ENCODE results near the gene ADPRM.

The ADPRM gene

DNA sequence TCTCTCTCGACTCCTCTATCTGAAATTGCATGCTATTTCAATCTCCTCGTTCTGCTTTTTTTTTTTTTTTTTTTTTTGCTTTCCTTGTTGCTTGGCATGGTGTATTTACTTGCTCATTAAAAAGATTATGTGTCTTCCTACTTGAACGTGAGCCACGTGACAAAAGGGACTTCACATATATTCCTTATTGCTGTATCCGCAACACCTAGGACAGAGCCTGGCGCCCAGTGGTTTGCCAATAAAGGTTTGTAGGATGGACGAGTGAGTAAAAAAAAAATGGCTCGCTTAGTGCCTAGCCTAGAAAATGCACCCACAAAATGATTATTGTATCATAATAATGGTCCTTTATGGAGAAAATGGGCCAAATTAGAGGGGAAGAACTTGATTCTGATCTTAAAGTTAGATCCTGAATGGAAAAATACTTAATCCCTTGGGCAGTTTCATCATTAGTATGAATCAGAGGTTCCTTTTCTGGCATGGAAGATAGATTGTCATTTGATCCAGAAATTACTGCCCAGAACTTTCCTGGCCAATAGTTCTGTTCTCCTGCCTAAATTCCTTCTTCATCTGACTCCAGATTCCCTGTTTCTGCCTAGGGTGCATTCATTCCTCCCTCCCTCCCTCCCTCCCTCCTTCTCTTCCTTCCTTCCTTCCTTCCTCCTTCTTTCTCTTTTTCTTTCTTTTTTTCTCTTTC lies 46.1 kb downstream of the ADPRM start:
- TF ChIP-seq, protein P1, sequence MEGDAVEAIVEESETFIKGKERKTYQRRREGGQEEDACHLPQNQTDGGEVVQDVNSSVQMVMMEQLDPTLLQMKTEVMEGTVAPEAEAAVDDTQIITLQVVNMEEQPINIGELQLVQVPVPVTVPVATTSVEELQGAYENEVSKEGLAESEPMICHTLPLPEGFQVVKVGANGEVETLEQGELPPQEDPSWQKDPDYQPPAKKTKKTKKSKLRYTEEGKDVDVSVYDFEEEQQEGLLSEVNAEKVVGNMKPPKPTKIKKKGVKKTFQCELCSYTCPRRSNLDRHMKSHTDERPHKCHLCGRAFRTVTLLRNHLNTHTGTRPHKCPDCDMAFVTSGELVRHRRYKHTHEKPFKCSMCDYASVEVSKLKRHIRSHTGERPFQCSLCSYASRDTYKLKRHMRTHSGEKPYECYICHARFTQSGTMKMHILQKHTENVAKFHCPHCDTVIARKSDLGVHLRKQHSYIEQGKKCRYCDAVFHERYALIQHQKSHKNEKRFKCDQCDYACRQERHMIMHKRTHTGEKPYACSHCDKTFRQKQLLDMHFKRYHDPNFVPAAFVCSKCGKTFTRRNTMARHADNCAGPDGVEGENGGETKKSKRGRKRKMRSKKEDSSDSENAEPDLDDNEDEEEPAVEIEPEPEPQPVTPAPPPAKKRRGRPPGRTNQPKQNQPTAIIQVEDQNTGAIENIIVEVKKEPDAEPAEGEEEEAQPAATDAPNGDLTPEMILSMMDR (IDR thresholded peaks at IDR 0.05; ENCODE audit: extremely low read depth, insufficient read depth, missing control alignments): no peak
- in situ Hi-C loops (cut with MboI; ENCODE audit: low pct_unique_long_range_greater_than_20kb, low sequenced_read_pairs, unreplicated experiment): no loop called here

DNA sequence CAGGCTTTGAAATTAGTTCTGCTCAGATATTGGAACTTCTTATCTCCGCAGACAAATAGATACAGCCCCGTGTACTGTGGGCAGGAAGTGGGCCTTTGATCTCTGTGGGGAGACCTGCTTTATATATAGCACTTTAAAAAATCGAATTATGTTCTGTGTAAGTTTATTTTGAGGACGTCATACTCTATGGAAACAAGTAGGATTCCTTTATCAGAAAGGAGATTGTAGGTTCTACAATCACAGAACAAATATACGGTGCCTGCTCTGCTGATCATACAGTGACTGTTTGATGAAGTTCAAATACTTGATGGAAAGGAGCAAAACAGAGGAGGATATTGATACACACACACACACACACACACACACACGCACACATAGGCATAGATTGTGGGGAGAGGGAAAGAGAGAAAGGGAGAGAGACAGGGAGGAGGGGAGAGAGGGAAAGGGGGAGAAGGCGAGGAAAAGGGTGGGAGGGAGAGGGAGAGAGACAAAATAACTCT lies 47.2 kb downstream of the ADPRM start:
- in situ Hi-C loops (cut with MboI; ENCODE audit: low pct_unique_long_range_greater_than_20kb, low sequenced_read_pairs, unreplicated experiment): no loop called here
- TF ChIP-seq, protein P1 (IDR thresholded peaks at IDR 0.05; ENCODE audit: extremely low read depth, insufficient read depth, missing control alignments): no peak
- DNase-seq (ENCODE audit: low spot score): no peak

More for the DNA sequence above, 46.1 kb downstream of the ADPRM start:
- DNase-seq (ENCODE audit: low spot score): no peak

DNA sequence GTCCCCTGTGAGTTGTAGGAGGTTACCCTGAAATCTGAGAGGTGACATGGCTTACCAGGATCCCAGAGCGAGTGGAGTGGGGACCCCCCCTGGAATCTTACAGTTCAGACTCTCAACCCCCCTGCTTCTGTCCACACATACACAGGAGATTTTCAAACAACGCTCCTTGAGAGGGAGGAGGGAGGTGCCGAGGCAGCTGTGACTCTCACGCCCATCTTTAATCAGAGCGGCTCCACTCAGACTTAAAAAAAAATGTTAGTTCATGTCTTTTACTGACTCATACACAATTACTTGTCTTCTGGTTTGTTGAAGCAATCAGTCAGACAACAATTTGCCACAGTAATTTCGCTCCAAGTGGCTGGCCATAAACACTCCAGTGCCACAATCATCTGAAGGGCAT lies 47.8 kb downstream of the ADPRM start:
- in situ Hi-C loops (cut with MboI; ENCODE audit: low pct_unique_long_range_greater_than_20kb, low sequenced_read_pairs, unreplicated experiment): no loop called here
- TF ChIP-seq, protein P1 (IDR thresholded peaks at IDR 0.05; ENCODE audit: extremely low read depth, insufficient read depth, missing control alignments): no peak
- DNase-seq (ENCODE audit: low spot score): no peak

DNA sequence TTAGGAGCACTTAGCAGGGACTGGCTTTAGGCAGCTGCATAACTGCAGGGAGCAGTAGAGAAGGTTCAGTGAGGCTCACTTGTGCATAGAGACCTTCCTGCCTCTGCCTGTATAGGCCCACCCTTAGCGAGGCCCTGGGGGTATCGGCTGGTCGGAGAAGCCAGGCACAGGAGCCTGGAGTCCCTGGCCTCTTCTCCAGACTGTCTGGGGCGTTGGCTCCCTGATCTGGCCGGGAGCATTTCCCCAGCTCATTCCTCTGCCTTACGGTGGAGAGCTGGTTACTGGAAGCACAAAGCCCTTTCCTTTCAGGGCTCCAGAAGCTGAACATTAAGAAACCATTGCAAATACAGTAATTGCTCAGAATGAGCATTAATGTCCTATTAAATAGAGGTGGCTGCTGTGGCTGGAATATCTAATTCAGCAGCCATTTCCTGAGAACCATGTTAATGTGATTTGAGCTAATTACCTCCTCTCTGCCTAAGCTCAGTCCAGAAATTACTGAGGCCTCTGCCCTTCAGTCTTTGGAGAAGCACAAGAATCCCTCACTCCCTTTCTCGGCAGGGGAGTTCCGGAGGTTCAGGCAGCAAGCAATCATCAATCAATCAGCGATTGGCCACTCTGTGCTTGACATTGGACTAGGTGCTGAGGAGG lies 51.3 kb downstream of the ADPRM start:
- DNase-seq (ENCODE audit: low spot score): no peak
- TF ChIP-seq, protein P1 (IDR thresholded peaks at IDR 0.05; ENCODE audit: extremely low read depth, insufficient read depth, missing control alignments): no peak
- in situ Hi-C loops (cut with MboI; ENCODE audit: low pct_unique_long_range_greater_than_20kb, low sequenced_read_pairs, unreplicated experiment): no loop called here

DNA sequence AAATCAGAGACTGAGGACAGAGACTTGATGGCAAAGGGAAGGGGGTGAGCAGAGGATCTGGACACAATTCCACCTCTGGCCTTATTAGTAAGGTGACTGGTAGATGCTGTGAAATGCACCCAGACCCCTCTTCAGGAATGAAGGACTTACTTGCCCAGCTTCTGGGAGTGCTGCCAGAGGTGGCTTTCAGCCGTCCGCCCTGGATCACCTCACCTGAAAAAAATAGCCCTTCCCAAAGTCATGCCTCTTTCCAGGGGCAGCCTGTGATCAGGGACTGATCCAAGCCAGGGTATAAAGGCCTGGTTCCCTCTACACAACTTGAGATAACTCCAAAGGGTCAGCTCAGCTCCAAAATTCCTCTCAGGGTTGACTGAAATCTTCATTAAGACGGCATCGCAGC lies 52.8 kb downstream of the ADPRM start:
- TF ChIP-seq, protein P1 (IDR thresholded peaks at IDR 0.05; ENCODE audit: extremely low read depth, insufficient read depth, missing control alignments): no peak

DNA sequence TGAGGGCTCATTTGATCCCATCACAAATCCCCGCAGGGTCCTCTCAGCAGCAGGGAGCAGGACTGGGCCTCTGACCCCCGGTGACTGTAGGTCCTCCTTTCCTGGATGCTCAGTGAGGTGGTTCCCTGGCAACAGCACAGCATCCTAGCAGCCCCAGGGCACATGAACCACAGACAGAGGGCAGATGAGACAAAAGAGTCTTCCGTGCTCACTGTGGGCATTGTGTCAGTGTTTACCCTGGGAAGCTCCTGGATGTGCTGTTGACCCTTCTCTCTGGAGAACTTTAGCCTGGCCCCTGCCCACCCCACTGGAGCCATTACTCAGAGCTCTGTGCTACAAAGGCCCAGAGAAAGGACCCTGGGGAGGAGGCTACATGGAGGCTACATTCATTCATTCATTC lies 54.2 kb downstream of the ADPRM start:
- DNase-seq (ENCODE audit: low spot score): no peak
- TF ChIP-seq, protein P1 (IDR thresholded peaks at IDR 0.05; ENCODE audit: extremely low read depth, insufficient read depth, missing control alignments): no peak
- in situ Hi-C loops (cut with MboI; ENCODE audit: low pct_unique_long_range_greater_than_20kb, low sequenced_read_pairs, unreplicated experiment): no loop called here

More for the DNA sequence above, 52.8 kb downstream of the ADPRM start:
- in situ Hi-C loops (cut with MboI; ENCODE audit: low pct_unique_long_range_greater_than_20kb, low sequenced_read_pairs, unreplicated experiment): no loop called here
- DNase-seq (ENCODE audit: low spot score): no peak
